Right atrium auricular region (tissue), 2 donors: ENCODE data around the gene SPRY4. TPM values are rescaled to one million over a fixed set of nuclear protein-coding genes. Genes with fewer than 3 reads are reported as not detected.

Experiments
- DNase-seq: peaks from one replicate; pipeline ENCODE4 v3.0.0-alpha.2; 2019; ENCODE audit warnings: low spot score
- H3K27ac ChIP-seq, 2 donors: fragments of 200-600 bp; sonication (generic); 1 replicate in 1 of 2; 2 replicates in 1 of 2; pipeline ENCODE4 v1.5.1; 2016 to 2019
- H3K27me3 ChIP-seq, 2 donors: fragments of 200-600 bp; sonication (generic); one replicate each; pipeline versions ENCODE4 v1.5.1 to v1.6.0; 2017 to 2019
- H3K36me3 ChIP-seq: fragments of 200-600 bp; sonication (generic); one replicate; pipeline ENCODE4 v1.5.1; 2016
- H3K4me1 ChIP-seq, 2 donors: fragments of 200-600 bp; sonication (generic); one replicate each; pipeline versions ENCODE4 v1.5.1 to v1.6.0; 2017 to 2019
- H3K4me3 ChIP-seq, 2 donors: fragments of 200-600 bp; sonication (generic); 1 replicate in 1 of 2; 2 replicates in 1 of 2; pipeline ENCODE4 v1.5.1; 2017 to 2019; ENCODE audit warnings: mild to moderate bottlenecking in 1 of 2, moderate library complexity in 1 of 2
- H3K9me3 ChIP-seq, 2 donors: fragments of 200-600 bp; sonication (generic); one replicate each; pipeline ENCODE4 v1.5.1; 2019
- total RNA-seq, 2 donors: library from RNA; depleted of rRNA; stranded (reverse); fragments of >200 nt; gene quantifications; one replicate each; pipeline ENCODE4 v1.1.0, GENCODE V29; 2016
- TF ChIP-seq, protein P1 (sequence below), 2 donors: fragments of 200-600 bp; sonication (generic); IDR thresholded peaks; one replicate each; pipeline ENCODE4 v1.5.1; 2019; ENCODE audit warnings: antibody characterized with exemption in 2 of 2

Gene SPRY4
- total RNA-seq, 2 donors from 2014 or later = 19.9 to 33.7 TPM

DNA sequence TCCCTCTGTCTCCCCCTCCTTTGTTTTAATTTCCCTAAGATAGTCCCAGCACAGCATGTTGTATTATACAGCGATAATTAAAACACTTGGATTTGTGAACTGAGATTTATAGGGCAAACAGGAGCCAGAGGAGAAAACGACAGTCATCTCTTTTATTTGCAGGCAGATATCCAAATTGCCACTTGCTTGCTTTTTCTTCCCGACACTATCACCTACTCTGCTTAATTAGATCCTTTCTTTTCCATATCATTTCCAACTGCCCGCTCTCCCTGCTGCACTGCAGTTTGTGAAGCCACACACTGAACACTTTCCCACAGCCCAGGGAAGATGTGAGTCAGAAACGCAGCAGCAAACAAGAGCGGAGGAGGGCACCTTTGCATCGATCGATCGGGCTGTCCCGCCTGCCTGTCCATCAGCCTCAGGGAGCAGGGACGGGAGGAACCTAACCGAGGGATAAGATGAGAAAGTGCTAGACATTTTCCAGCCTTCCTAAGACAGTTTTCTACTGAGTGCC lies 35.8 kb upstream of the SPRY4 start:
- Histone ChIP-seq H3K36me3 (no peaks in the 10 kb centered on the region), H3K27me3 (no peaks in the 10 kb centered on the region), H3K9me3 (no peaks in the 10 kb centered on the region), H3K27ac (no peak overlapping the region), H3K4me1 (peaks cover 0 to 37% of the 10 kb centered on the region in 2 donors), H3K4me3 (no peak overlapping the region)
- TF ChIP-seq, protein P1, sequence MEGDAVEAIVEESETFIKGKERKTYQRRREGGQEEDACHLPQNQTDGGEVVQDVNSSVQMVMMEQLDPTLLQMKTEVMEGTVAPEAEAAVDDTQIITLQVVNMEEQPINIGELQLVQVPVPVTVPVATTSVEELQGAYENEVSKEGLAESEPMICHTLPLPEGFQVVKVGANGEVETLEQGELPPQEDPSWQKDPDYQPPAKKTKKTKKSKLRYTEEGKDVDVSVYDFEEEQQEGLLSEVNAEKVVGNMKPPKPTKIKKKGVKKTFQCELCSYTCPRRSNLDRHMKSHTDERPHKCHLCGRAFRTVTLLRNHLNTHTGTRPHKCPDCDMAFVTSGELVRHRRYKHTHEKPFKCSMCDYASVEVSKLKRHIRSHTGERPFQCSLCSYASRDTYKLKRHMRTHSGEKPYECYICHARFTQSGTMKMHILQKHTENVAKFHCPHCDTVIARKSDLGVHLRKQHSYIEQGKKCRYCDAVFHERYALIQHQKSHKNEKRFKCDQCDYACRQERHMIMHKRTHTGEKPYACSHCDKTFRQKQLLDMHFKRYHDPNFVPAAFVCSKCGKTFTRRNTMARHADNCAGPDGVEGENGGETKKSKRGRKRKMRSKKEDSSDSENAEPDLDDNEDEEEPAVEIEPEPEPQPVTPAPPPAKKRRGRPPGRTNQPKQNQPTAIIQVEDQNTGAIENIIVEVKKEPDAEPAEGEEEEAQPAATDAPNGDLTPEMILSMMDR (IDR thresholded peaks at IDR 0.05) = no peak
- no peak for DNase-seq

DNA sequence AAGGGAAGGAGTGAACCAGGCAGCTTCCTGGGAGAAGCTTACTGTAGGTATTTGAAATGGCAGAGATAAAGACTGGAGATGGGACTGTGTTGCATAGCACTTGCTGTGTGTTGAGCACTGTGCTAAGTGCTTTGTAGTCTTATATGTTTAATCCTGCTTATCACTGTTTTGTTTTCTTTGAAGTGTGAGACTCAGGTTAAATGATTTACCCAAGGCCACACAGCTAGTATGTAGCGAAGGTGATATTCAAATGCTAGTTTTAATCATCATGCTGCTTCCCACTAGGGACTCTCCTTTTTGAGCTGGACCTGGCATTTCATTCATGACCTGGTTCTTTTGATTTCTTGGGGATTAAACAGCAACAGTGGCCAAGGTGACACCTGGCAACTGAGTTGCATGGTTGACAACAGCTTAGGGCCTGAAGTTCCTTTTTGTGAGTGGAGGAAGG lies 35.3 kb upstream of the SPRY4 start:
- DNase-seq = no peak
- Histone ChIP-seq H3K9me3 (no peaks in the 10 kb centered on the region), H3K4me1 (peaks cover 0 to 37% of the 10 kb centered on the region in 2 donors), H3K4me3 (no peak overlapping the region), H3K27me3 (no peaks in the 10 kb centered on the region), H3K27ac (no peak overlapping the region), H3K36me3 (no peaks in the 10 kb centered on the region)
- TF ChIP-seq, protein P1 (IDR thresholded peaks at IDR 0.05) = no peak

DNA sequence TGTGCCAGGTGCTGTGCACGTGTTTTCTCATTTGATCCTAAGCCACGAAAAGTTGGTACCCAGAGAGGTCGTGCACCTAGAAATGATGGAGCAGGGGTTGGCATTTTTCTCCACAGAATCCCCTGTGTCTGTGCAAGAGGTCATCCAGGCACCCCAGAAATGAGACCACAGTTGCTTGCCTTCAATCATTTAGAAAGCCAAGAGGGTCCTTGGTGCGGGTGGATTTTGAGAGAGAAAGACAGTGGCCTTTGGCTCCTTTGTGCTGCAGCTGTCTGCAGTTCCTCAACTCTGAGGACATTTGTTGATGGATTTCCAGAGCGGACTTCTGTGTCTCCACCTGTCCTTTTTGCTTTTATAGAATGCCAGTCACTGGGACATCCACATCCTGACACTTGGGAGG lies 33.8 kb upstream of the SPRY4 start:
- Histone ChIP-seq H3K4me1 (peaks cover 0 to 29% of the 10 kb centered on the region in 2 donors), H3K4me3 (no peak overlapping the region), H3K27ac (no peak overlapping the region), H3K36me3 (no peaks in the 10 kb centered on the region), H3K9me3 (no peaks in the 10 kb centered on the region), H3K27me3 (no peaks in the 10 kb centered on the region)
- TF ChIP-seq, protein P1 (IDR thresholded peaks at IDR 0.05) = no peak
- DNase-seq = no peak

DNA sequence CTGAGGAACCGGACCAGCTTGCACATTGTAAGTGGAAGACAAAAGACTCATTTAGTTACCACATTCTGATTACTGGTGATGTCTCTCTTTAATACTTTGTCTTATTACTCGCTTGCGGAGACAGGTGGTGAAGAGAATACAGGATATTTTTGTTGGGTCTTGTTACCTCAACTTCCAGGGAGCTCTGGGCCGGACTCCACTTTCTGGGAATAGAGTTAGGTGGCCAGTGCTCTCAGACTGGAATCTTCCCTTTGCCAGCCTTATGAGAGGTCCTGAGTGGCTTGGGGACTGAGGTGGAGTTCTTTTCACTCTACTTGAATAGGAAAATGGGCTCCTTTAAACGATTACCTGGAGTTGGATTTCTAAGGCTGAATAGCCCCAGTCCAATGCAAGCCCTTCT lies 33.3 kb upstream of the SPRY4 start:
- Histone ChIP-seq H3K4me1 (peaks cover 0 to 24% of the 10 kb centered on the region in 2 donors), H3K9me3 (no peaks in the 10 kb centered on the region), H3K27me3 (no peaks in the 10 kb centered on the region), H3K27ac (peak overlapping the region; percentile 90 to 98), H3K4me3 (peak overlapping the region in 1 of 2 donors; percentile 62), H3K36me3 (no peaks in the 10 kb centered on the region)
- no peak for DNase-seq
- TF ChIP-seq, protein P1 (IDR thresholded peaks at IDR 0.05) = no peak

DNA sequence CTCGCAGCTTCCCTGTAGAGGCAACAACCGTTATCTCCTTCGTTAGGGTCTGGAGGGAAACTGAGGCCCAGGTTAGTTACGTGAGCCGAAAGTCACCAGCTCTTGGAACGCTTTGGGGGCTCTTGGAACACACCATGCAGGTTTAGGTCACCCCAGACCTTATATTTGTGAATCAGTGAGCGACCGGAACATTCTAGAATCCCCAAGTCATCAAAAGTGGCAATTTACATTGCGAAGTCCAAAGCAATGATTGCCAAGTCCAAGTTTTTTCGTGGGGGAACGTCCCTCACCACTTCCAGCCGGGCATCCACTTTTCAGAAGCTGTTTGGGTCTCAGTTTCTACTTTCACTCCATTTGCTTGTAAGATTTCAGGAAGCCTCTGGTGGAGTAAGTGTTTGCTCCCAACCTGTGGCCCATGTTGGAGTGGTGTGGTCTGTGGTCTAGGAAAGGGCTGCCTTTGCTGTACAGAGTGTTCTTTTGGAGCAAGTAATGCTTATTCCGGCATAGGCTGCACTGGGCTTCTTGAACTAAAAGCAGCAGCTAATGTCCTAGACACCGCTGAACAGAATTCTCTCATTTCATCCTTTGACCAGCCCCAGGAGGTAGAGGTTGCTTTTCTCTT lies 32.8 kb upstream of the SPRY4 start:
- no peaks in the 10 kb centered on the region for H3K27me3 ChIP-seq
- DNase-seq = no peak
- H3K36me3 ChIP-seq = no peaks in the 10 kb centered on the region
- H3K9me3 ChIP-seq = no peaks in the 10 kb centered on the region
- H3K4me3 ChIP-seq = peak overlapping the region; percentile 62 to 69
- H3K27ac ChIP-seq = peak overlapping the region; percentile 90 to 98
- TF ChIP-seq, protein P1 (IDR thresholded peaks at IDR 0.05) = no peak
- H3K4me1 ChIP-seq = peaks cover 0 to 19% of the 10 kb centered on the region in 2 donors
